ENCODE results near the gene IPO5. TPM values are rescaled to one million over a fixed set of nuclear protein-coding genes. Genes with fewer than 3 reads are reported as not detected.
"Not testable (repeated sequence)": the region's sequence is repeated elsewhere in the genome, so short reads cannot be mapped to it uniquely, and the experiment has no call there.

The IPO5 gene
- total RNA-seq, 1 experiment from 2014 or later = 301 TPM

GRCh38 chr13:97948041-97948440 is 5.4 kb upstream of the IPO5 start (continued):
- no peak for TF ChIP-seq E2F1 (CRISPR knock-in tag; IDR thresholded peaks at IDR 0.05)
- TF ChIP-seq CREM (CRISPR knock-in tag; IDR thresholded peaks at IDR 0.05) = no peak
- no peak for TF ChIP-seq TP53 (CRISPR knock-in tag; IDR thresholded peaks at IDR 0.05)

- DNase-seq (ENCODE audit: low spot score); H3K27ac Mint-ChIP-seq; H3K4me3 Mint-ChIP-seq; ATAC-seq; H3K27me3 Mint-ChIP-seq (ENCODE audit: low read depth); CTCF ChIA-PET; H3K4me1 Mint-ChIP-seq; H3K36me3 Mint-ChIP-seq; POLR2A ChIA-PET: not testable (repeated sequence)
- H3K9me3 Mint-ChIP-seq = peaks cover 11% of the 10 kb centered on the region
Observed at GRCh38 chr13:97949316-97949715, 4.2 kb upstream of the IPO5 start.

GRCh38 chr13:97951376-97951775 is 2.1 kb upstream of the IPO5 start:
- Mint-ChIP-seq H3K27me3 (ENCODE audit: low read depth) (no peaks in the 10 kb centered on the region; the same call in 1 of the 2 replicates), H3K4me1 (no peaks in the 10 kb centered on the region), H3K4me3 (no peak overlapping the region), H3K36me3 (peaks cover 6% of the 10 kb centered on the region), H3K9me3 (peaks cover 11% of the 10 kb centered on the region), H3K27ac (no peak overlapping the region)
- ATAC-seq = no peak
- ChIA-PET POLR2A (no interaction called here), CTCF (no interaction called here)
- no peak for TF ChIP-seq HMGA2 (CRISPR knock-in tag; IDR thresholded peaks at IDR 0.05)
- TF ChIP-seq CREB1 (CRISPR knock-in tag; IDR thresholded peaks at IDR 0.05) = no peak
- no peak for TF ChIP-seq FOXP1 (CRISPR knock-in tag; IDR thresholded peaks at IDR 0.05; ENCODE audit: borderline replicate concordance)
- no peak for TF ChIP-seq PREB (CRISPR knock-in tag; IDR thresholded peaks at IDR 0.05; ENCODE audit: borderline replicate concordance)
- DNase-seq (ENCODE audit: low spot score) = no peak

- POLR2A ChIA-PET; H3K27ac Mint-ChIP-seq; H3K4me1 Mint-ChIP-seq; H3K36me3 Mint-ChIP-seq; H3K27me3 Mint-ChIP-seq (ENCODE audit: low read depth); ATAC-seq; H3K4me3 Mint-ChIP-seq; DNase-seq (ENCODE audit: low spot score); CTCF ChIA-PET: not testable (repeated sequence)
- H3K9me3 Mint-ChIP-seq = peaks cover 11% of the 10 kb centered on the region
Observed at GRCh38 chr13:97952831-97953230, 644 bp upstream of the IPO5 start.

- POLR2A ChIA-PET = no interaction called here
- ATAC-seq (no peak), DNase-seq (ENCODE audit: low spot score) (no peak)
- Mint-ChIP-seq H3K4me1 (no peaks in the 10 kb centered on the region), H3K9me3 (no peaks in the 10 kb centered on the region), H3K27me3 (ENCODE audit: low read depth) (no peaks in the 10 kb centered on the region), H3K4me3 (no peak overlapping the region), H3K27ac (no peak overlapping the region), H3K36me3 (no peaks in the 10 kb centered on the region)
- CTCF ChIA-PET = interaction anchor here (1.5 kb wide), 1 partner anchor 105 kb away, joined by 4 read pairs; no protein-coding TSS in a partner anchor
- TF ChIP-seq GRHL2 (CRISPR knock-in tag; IDR thresholded peaks at IDR 0.05; ENCODE audit: insufficient replicate concordance, severe bottlenecking) (no peak), ZNF317 (CRISPR knock-in tag; IDR thresholded peaks at IDR 0.05; ENCODE audit: borderline replicate concordance, low read depth) (no peak), ZNF219 (CRISPR knock-in tag; IDR thresholded peaks at IDR 0.05; ENCODE audit: borderline replicate concordance) (no peak), GTF2I (CRISPR knock-in tag; conservative IDR thresholded peaks at IDR 0.05) (no peak), PRRX2 (CRISPR knock-in tag; IDR thresholded peaks at IDR 0.05) (no peak), ZNF281 (CRISPR knock-in tag; IDR thresholded peaks at IDR 0.05) (no peak), USF1 (CRISPR knock-in tag; IDR thresholded peaks at IDR 0.05) (no peak), ZSCAN18 (CRISPR knock-in tag; IDR thresholded peaks at IDR 0.05) (no peak), NFYB (CRISPR knock-in tag; conservative IDR thresholded peaks at IDR 0.05; ENCODE audit: low read depth) (no peak)
Observed at GRCh38 chr13:97961340-97961739, 7.9 kb downstream of the IPO5 start.

All from WTC11 (cell line).